ENCODE results near the gene CABS1.

CABS1 gene

GRCh38 chr4:70382691-70383181 is 48.0 kb downstream of the CABS1 start, which contains the start of gene SMR3B:
TSS of gene SMR3B (plus strand) at chr4:70383131. CDS start at chr4:70384511, 1,380 bp downstream.
- Histone ChIP-seq H3K9ac (ENCODE audit: low read depth, low read length) (no peak within 1 kb of the TSS), H3K27me3 (ENCODE audit: control insufficient read depth, insufficient read depth, low read length) (no peaks in the 10 kb centered on the region)

More at GRCh38 chr4:70382691-70383181, 48.0 kb downstream of the CABS1 start, which contains the start of gene SMR3B:
- Histone ChIP-seq H3K4me1 (ENCODE audit: control insufficient read depth, insufficient read depth, low read length) (no peaks in the 10 kb centered on the region), H3K4me3 (ENCODE audit: low read length) (no peak within 1 kb of the TSS), H3K36me3 (ENCODE audit: insufficient read depth, low read length) (no peaks in the 10 kb centered on the region), H3K9me3 (replicated peaks; ENCODE audit: low read length) (no peaks in the 10 kb centered on the region), H3K4me2 (ENCODE audit: low read length) (no peak within 1 kb of the TSS)

Data from skeletal muscle satellite cell (primary cell).